NCI-H510A (cell line): Measurements from ENCODE around the gene OR2V1.
"Not testable (repeated sequence)": the region's sequence is repeated elsewhere in the genome, so short reads cannot be mapped to it uniquely, and the experiment has no call there.

Experiments used
- DNase-seq: peaks from one replicate; lab custom pipeline; 2025; lab: John Stamatoyannopoulos, UW

The OR2V1 gene

GRCh38 chr5:181127907-181128626 is 2.9 kb downstream of the OR2V1 start:
- no peak for DNase-seq

GRCh38 chr5:181127456-181127855 is 3.5 kb downstream of the OR2V1 start:
- no peak for DNase-seq

GRCh38 chr5:181126841-181127240 is 4.1 kb downstream of the OR2V1 start:
- no peak for DNase-seq

- DNase-seq, result no peak
Measured at GRCh38 chr5:181124526-181124925, 6.4 kb downstream of the OR2V1 start.

GRCh38 chr5:181121675-181122561 is 9.1 kb downstream of the OR2V1 start:
- no peak for DNase-seq

GRCh38 chr5:181120761-181121160 is 10.2 kb downstream of the OR2V1 start:
- no peak for DNase-seq

GRCh38 chr5:181120306-181120705 is 10.7 kb downstream of the OR2V1 start:
- DNase-seq, result no peak

GRCh38 chr5:181119105-181119504 is 11.9 kb downstream of the OR2V1 start:
- no peak for DNase-seq

- DNase-seq, result no peak
Measured at GRCh38 chr5:181118369-181118768, 12.6 kb downstream of the OR2V1 start.

GRCh38 chr5:181114844-181115778 is 15.9 kb downstream of the OR2V1 start:
- DNase-seq, result no peak

GRCh38 chr5:181114284-181114843 is 16.6 kb downstream of the OR2V1 start:
- DNase-seq, result no peak

- not testable (repeated sequence) for DNase-seq
Measured at GRCh38 chr5:181113572-181113971, 17.4 kb downstream of the OR2V1 start.

GRCh38 chr5:181112476-181112875 is 18.5 kb downstream of the OR2V1 start:
- DNase-seq, result no peak

- DNase-seq, result no peak
Measured at GRCh38 chr5:181111010-181111409, 20.0 kb downstream of the OR2V1 start.

- no peak for DNase-seq
Measured at GRCh38 chr5:181109489-181110013, 21.4 kb downstream of the OR2V1 start.

- no peak for DNase-seq
Measured at GRCh38 chr5:181108578-181109165, 22.3 kb downstream of the OR2V1 start.

GRCh38 chr5:181107699-181108098 is 23.3 kb downstream of the OR2V1 start:
- no peak for DNase-seq

- DNase-seq, result no peak
Measured at GRCh38 chr5:181105391-181106025, 25.5 kb downstream of the OR2V1 start.

- not testable (repeated sequence) for DNase-seq
Measured at GRCh38 chr5:181104606-181105390, 26.2 kb downstream of the OR2V1 start.

- not testable (repeated sequence) for DNase-seq
Measured at GRCh38 chr5:181104259-181104568, 26.8 kb downstream of the OR2V1 start.
